HFFc6 (cell line): ENCODE results near the gene TAX1BP1. TPM values are rescaled to one million over a fixed set of nuclear protein-coding genes. Genes with fewer than 3 reads are reported as not detected.

Experiments used
- DNase-seq: peaks from one replicate; pipeline ENCODE4 v3.0.0-alpha.2; 2018
- H3K27ac Mint-ChIP-seq: 2 replicates; pipeline ENCODE4 v1.8.0; 2020; ENCODE audit warnings: mild to moderate bottlenecking, mixed read lengths
- H3K27me3 Mint-ChIP-seq: 2 replicates; pipeline ENCODE4 v1.8.0; 2021; ENCODE audit warnings: mild to moderate bottlenecking, moderate library complexity, mixed read lengths; ENCODE audit not compliant: insufficient read depth
- H3K36me3 Mint-ChIP-seq: 2 replicates; pipeline ENCODE4 v1.8.0; 2021; ENCODE audit warnings: low read depth, mixed read lengths
- H3K4me1 Mint-ChIP-seq: 2 replicates; pipeline ENCODE4 v1.8.0; 2020; ENCODE audit warnings: low read depth, mixed read lengths
- H3K4me3 Mint-ChIP-seq: 2 replicates; pipeline ENCODE4 v1.8.0; 2020; ENCODE audit warnings: mild to moderate bottlenecking, moderate library complexity, mixed read lengths
- H3K9me3 Mint-ChIP-seq: 2 replicates; pipeline ENCODE4 v1.8.0; 2020; ENCODE audit warnings: mild to moderate bottlenecking, mixed read lengths
- total RNA-seq, 6 experiments: library from RNA; stranded (reverse); fragmentation: NEBNext Ultra II Directional; extraction: Animal tissue kit (Norgen Biotek cat#: 25700); gene quantifications; 2 replicates in 1 of 6; 3 replicates in 5 of 6; pipeline ENCODE4 v1.2.3, GENCODE V29; 2021
- TF ChIP-seq, protein P1 (sequence below): fragments of 200-600 bp; sonication (generic); IDR thresholded peaks from 2 replicates; pipeline ENCODE4 v1.5.0; 2021; ENCODE audit warnings: antibody characterized with exemption, mild to moderate bottlenecking

The TAX1BP1 gene
- total RNA-seq, 6 experiments from 2014 or later, result 106 to 138 (median 120) TPM

GRCh38 chr7:27727058-27727457 lies 12.9 kb upstream of the TAX1BP1 start:
- H3K9me3 Mint-ChIP-seq, result no peaks in the 10 kb centered on the region
- H3K36me3 Mint-ChIP-seq, result no peaks in the 10 kb centered on the region
- no peaks in the 10 kb centered on the region for H3K4me1 Mint-ChIP-seq
- no peak overlapping the region for H3K4me3 Mint-ChIP-seq
- no peak overlapping the region for H3K27ac Mint-ChIP-seq
- TF ChIP-seq, protein P1, sequence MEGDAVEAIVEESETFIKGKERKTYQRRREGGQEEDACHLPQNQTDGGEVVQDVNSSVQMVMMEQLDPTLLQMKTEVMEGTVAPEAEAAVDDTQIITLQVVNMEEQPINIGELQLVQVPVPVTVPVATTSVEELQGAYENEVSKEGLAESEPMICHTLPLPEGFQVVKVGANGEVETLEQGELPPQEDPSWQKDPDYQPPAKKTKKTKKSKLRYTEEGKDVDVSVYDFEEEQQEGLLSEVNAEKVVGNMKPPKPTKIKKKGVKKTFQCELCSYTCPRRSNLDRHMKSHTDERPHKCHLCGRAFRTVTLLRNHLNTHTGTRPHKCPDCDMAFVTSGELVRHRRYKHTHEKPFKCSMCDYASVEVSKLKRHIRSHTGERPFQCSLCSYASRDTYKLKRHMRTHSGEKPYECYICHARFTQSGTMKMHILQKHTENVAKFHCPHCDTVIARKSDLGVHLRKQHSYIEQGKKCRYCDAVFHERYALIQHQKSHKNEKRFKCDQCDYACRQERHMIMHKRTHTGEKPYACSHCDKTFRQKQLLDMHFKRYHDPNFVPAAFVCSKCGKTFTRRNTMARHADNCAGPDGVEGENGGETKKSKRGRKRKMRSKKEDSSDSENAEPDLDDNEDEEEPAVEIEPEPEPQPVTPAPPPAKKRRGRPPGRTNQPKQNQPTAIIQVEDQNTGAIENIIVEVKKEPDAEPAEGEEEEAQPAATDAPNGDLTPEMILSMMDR, result no peak
- H3K27me3 Mint-ChIP-seq, result no peaks in the 10 kb centered on the region
- no peak for DNase-seq

- Mint-ChIP-seq H3K4me1 (peaks cover 7% of the 10 kb centered on the region), H3K27me3 (no peaks in the 10 kb centered on the region), H3K9me3 (no peaks in the 10 kb centered on the region), H3K4me3 (no peak overlapping the region), H3K27ac (no peak overlapping the region), H3K36me3 (no peaks in the 10 kb centered on the region)
- TF ChIP-seq, protein P1, result no peak
- no peak for DNase-seq
These were observed 9.8 kb upstream of the TAX1BP1 start for GRCh38 chr7:27730112-27730511.

GRCh38 chr7:27734583-27734982 lies 5.4 kb upstream of the TAX1BP1 start:
- H3K36me3 Mint-ChIP-seq, result no peaks in the 10 kb centered on the region
- no peak overlapping the region for H3K4me3 Mint-ChIP-seq
- TF ChIP-seq, protein P1, result no peak
- H3K27ac Mint-ChIP-seq, result no peak overlapping the region
- no peaks in the 10 kb centered on the region for H3K9me3 Mint-ChIP-seq
- no peaks in the 10 kb centered on the region for H3K27me3 Mint-ChIP-seq
- DNase-seq, result no peak
- H3K4me1 Mint-ChIP-seq, result peaks cover 26% of the 10 kb centered on the region

DNA sequence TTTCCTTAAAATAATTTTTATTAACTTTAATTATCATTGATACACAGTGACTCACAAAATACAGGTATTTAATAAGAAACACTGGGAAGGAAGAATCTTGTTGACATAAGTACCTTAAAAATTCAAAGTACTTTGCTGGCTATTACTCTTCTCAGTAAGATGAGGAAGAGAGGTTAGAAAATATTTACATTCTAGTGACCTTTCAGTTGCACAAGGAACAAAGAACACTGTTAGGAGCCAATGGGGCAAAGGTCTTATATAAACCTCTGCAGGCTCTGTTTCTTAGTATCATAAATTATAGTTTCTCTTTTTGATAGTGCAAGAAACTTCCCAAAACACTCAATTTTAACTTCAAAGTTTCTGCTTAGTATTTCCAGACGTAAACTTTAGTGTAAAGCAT lies 4.8 kb upstream of the TAX1BP1 start:
- Mint-ChIP-seq H3K36me3 (peaks cover 2% of the 10 kb centered on the region; the same call in 1 of the 2 replicates), H3K4me3 (no peak overlapping the region), H3K9me3 (no peaks in the 10 kb centered on the region), H3K4me1 (peaks cover 26% of the 10 kb centered on the region), H3K27ac (no peak overlapping the region), H3K27me3 (no peaks in the 10 kb centered on the region; the same call in 1 of the 2 replicates)
- DNase-seq, result no peak
- TF ChIP-seq, protein P1, result no peak

DNA sequence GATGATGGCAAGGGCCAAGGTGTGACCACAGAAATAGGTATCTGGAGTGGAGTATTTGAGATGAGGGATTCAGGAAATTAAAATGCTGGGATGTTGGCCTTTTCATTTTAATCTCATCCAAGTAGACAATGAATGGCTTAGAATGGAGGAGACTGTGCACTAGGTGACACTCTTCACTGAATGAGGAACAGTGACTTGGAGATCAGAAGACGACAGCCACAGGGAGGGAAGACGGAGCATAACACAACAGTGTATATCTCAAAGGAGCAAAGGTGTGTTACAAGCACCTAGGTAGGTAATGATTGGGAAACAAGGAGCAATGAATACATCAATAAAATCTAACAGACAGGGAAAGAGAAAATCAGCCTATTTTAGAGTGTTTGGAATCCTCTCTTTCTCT lies 4.1 kb upstream of the TAX1BP1 start:
- peaks cover 8% of the 10 kb centered on the region; the same call in 1 of the 2 replicates for H3K36me3 Mint-ChIP-seq
- H3K27me3 Mint-ChIP-seq, result no peaks in the 10 kb centered on the region; the same call in 1 of the 2 replicates
- TF ChIP-seq, protein P1, result no peak
- DNase-seq, result no peak
- H3K9me3 Mint-ChIP-seq, result no peaks in the 10 kb centered on the region
- peaks cover 28% of the 10 kb centered on the region for H3K4me1 Mint-ChIP-seq
- no peak overlapping the region for H3K4me3 Mint-ChIP-seq
- H3K27ac Mint-ChIP-seq, result no peak overlapping the region

DNA sequence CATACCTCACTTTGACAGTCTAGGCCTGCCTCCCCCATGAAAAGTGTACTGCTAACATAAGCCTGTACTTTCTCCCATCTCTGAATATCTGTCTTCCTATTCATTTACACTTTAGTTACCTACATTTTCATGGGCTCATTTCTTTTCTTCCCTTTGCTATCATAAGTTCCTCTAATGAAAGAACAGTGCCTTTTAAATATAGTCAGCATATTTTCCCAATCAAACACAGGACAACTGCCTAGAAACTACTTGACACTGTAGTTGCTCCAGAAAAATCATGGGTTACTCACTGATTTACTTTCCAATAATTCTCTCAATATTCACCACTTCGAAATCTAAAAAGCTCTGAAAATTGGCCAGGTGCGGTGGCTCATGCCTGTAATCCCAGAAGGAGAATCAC lies 2.8 kb upstream of the TAX1BP1 start:
- Mint-ChIP-seq H3K4me1 (peaks cover 41% of the 10 kb centered on the region), H3K9me3 (no peaks in the 10 kb centered on the region), H3K36me3 (peaks cover 17% of the 10 kb centered on the region), H3K27me3 (peaks cover 2% of the 10 kb centered on the region; the same call in 1 of the 2 replicates), H3K27ac (no peak overlapping the region), H3K4me3 (no peak overlapping the region)
- no peak for DNase-seq
- TF ChIP-seq, protein P1, result no peak
